HG02973 (cell line): ENCODE results near the gene RCOR3.

ENCODE experiments used
- ATAC-seq: cut with Tn5 transposase; IDR thresholded peaks from one replicate; pipeline ENCODE4 v1.9.1; 2021; ENCODE audit warnings: moderate library complexity; ENCODE audit not compliant: unreplicated experiment

The RCOR3 gene

GRCh38 chr1:211323156-211324063, 64.2 kb downstream of the RCOR3 start:
- peak; percentile 52 for ATAC-seq

- no peak for ATAC-seq
Measured at GRCh38 chr1:211324992-211325775, 66.0 kb downstream of the RCOR3 start.

GRCh38 chr1:211326140-211326527, 67.0 kb downstream of the RCOR3 start:
- no peak for ATAC-seq

GRCh38 chr1:211326528-211327345, 67.6 kb downstream of the RCOR3 start, which contains the start of gene TRAF5:
TRAF5 (plus strand) TSS chr1:211326833; CDS start chr1:211353240, 26,407 bp downstream.
- ATAC-seq = peak; percentile 29

GRCh38 chr1:211327346-211327921, 68.3 kb downstream of the RCOR3 start:
- ATAC-seq = peak; percentile 26

GRCh38 chr1:211328084-211328694, 69.0 kb downstream of the RCOR3 start:
- ATAC-seq = no peak

- ATAC-seq = no peak
Measured at GRCh38 chr1:211328866-211329475, 69.8 kb downstream of the RCOR3 start.

- peak; percentile 49 for ATAC-seq
Measured at GRCh38 chr1:211329764-211330201, 70.6 kb downstream of the RCOR3 start.

GRCh38 chr1:211330282-211330936, 71.2 kb downstream of the RCOR3 start:
- ATAC-seq = no peak

- ATAC-seq = no peak
Measured at GRCh38 chr1:211331011-211331709, 72.0 kb downstream of the RCOR3 start.

GRCh38 chr1:211332036-211332616, 73.0 kb downstream of the RCOR3 start:
- no peak for ATAC-seq

- no peak for ATAC-seq
Measured at GRCh38 chr1:211332830-211333229, 73.7 kb downstream of the RCOR3 start.

GRCh38 chr1:211333906-211334305, 74.7 kb downstream of the RCOR3 start:
- no peak for ATAC-seq

- no peak for ATAC-seq
Measured at GRCh38 chr1:211334986-211335385, 75.8 kb downstream of the RCOR3 start.

- ATAC-seq = peak; percentile 87
Measured at GRCh38 chr1:211335522-211336157, 76.5 kb downstream of the RCOR3 start.

GRCh38 chr1:211336161-211336560, 77.0 kb downstream of the RCOR3 start:
- peak; percentile 14 for ATAC-seq

GRCh38 chr1:211336775-211337174, 77.6 kb downstream of the RCOR3 start:
- ATAC-seq = no peak
